ENCODE results near the gene CAP2. TPM values are rescaled to one million over a fixed set of nuclear protein-coding genes. Genes with fewer than 3 reads are reported as not detected.

Gene CAP2
- total and polyA plus RNA-seq, 9 of the 15 experiments (the other 6 are each of a cell fraction or from before 2014, with no cell fraction given) = not detected

DNA sequence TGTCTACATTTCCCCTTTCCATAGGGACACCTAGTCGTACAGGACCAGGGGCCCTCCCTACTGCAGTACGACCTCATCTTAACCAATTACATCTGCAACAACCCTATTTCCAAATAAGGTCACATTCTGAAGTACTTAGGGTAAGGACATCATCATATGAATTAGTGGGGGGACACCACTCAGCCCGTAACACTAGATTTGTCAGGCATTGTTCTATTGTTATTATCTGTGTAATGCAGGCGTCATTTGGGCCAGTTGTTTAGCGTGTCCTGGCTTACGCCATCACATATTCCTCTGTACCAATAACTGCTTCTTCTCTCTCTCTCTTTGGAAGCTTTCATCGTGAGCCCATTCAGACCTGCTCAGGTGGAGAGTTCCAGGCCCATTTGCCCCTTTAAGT, 89.3 kb downstream of the CAP2 start:
- in situ Hi-C loops (cut with MboI) = no loop called here
- TF ChIP-seq CHD4 (IDR thresholded peaks at IDR 0.05; ENCODE audit: insufficient read depth, insufficient replicate concordance, low read depth, low read length, poor library complexity, severe bottlenecking) (no peak), RB1 (IDR thresholded peaks at IDR 0.05; ENCODE audit: low read depth) (no peak)
- CTCF ChIA-PET (ENCODE audit: low intra/inter-chr PET ratio) = no interaction called here

DNA sequence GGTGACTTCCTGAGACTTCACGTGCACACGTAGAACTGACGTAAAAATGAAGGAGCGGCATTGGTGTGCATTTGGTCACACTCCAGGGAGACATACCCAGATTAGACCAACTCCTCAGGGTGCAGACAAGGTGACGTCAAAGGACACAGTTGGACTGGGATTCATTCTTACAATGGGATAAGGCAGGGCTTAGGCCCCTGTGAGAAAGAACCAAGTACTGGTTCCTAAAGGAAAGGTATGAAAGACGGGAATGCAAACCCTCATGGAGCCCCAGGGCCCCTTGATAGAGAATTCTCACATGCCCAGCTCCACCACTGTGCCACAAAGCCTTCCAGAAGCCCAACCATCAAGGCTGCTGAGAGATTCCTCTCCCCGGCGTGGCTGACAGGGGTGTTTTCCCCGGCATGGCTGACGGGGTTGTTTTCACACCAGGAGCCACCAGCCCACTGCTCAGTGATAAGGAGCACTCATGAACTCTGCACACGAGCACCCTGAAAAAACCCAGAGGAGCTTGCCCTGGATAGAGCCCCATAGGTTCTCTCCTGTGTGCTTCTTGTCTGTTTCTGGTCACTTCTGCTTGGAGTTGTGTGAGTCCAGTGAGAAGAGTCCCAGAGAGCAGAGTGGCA, 90.1 kb downstream of the CAP2 start:
- H4K20me1 ChIP-seq (replicated peaks; ENCODE audit: control insufficient read depth, insufficient read depth, low read length) = no peaks in the 10 kb centered on the region; the same call in 1 of the 2 replicates
- under 1% methylated on average over 11 of the region's 11 CpGs for WGBS (ENCODE audit: insufficient coverage, low coverage, missing lambda C conversion rate)
- H3K27ac ChIP-seq (ENCODE audit: extremely low read depth, low read depth, low read length) = no peak overlapping the region
- FAIRE-seq = no peak
- intact Hi-C loops (cut with micrococcal nuclease) = no loop called here
- no peaks in the 10 kb centered on the region for H3K79me2 ChIP-seq (ENCODE audit: control insufficient read depth, insufficient read depth, low read length)
- H2AFZ ChIP-seq (ENCODE audit: low read depth, low read length) = no peak overlapping the region
- POLR2A ChIA-PET = interaction anchor here (1.0 to 1.5 kb wide), 2 partner anchors 9 to 11 kb away, joined by 3 read pairs; no protein-coding TSS in a partner anchor
- no TSS peak for BruUV-seq (replicated peaks)
- no peak for DNase-seq (ENCODE audit: extremely low read depth in 1 of 4, low spot score in 3 of 4)
- no peak; the same call in 2 of the 3 replicates for ATAC-seq
- H3K4me3 ChIP-seq = no peak overlapping the region
- CTCF ChIA-PET (ENCODE audit: low intra/inter-chr PET ratio) = no interaction called here
- H3K4me2 ChIP-seq (ENCODE audit: insufficient read depth, low read length) = no peak overlapping the region
- H3K9me1 ChIP-seq (ENCODE audit: control insufficient read depth, insufficient read depth, low read length) = no peaks in the 10 kb centered on the region
- peaks cover 30 to 42% of the 10 kb centered on the region in 2 experiments; a peak in 4 of 5 replicates for H3K27me3 ChIP-seq (ENCODE audit: control insufficient read depth in 2 of 2, insufficient read depth in 2 of 2, low read length in 2 of 2)
- no peak overlapping the region for H3K9ac ChIP-seq (ENCODE audit: insufficient read depth in 1 of 2, low read depth in 2 of 2, low read length in 2 of 2)
- H3K36me3 ChIP-seq (ENCODE audit: control insufficient read depth, insufficient read depth, low read length) = no peaks in the 10 kb centered on the region
- H3K4me1 ChIP-seq (replicated peaks in 1 of 2; ENCODE audit: control insufficient read depth in 2 of 2, insufficient read depth in 2 of 2, low read length in 2 of 2) = no peaks in the 10 kb centered on the region
- H3K9me3 ChIP-seq (replicated peaks; ENCODE audit: control insufficient read depth, insufficient read depth, low read depth, low read length) = no peaks in the 10 kb centered on the region
- in situ Hi-C loops (cut with MboI) = no loop called here
- TF ChIP-seq KAT7 (CRISPR knock-in tag; IDR thresholded peaks at IDR 0.05; ENCODE audit: borderline replicate concordance) (no peak), ZNF668 (CRISPR knock-in tag; IDR thresholded peaks at IDR 0.05) (no peak), SIN3B (IDR thresholded peaks at IDR 0.05; ENCODE audit: low read depth) (no peak), TAF7 (tag; IDR thresholded peaks at IDR 0.05) (no peak), POLR2A (conservative IDR thresholded peaks at IDR 0.05) (no peak), MXI1 (IDR thresholded peaks at IDR 0.05; ENCODE audit: low read depth, low read length) (no peak), ZNF79 (CRISPR knock-in tag; IDR thresholded peaks at IDR 0.05; ENCODE audit: low read depth) (no peak)
- TF ChIP-seq, protein P1, sequence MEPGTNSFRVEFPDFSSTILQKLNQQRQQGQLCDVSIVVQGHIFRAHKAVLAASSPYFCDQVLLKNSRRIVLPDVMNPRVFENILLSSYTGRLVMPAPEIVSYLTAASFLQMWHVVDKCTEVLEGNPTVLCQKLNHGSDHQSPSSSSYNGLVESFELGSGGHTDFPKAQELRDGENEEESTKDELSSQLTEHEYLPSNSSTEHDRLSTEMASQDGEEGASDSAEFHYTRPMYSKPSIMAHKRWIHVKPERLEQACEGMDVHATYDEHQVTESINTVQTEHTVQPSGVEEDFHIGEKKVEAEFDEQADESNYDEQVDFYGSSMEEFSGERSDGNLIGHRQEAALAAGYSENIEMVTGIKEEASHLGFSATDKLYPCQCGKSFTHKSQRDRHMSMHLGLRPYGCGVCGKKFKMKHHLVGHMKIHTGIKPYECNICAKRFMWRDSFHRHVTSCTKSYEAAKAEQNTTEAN (CRISPR knock-in tag; IDR thresholded peaks at IDR 0.05) = no peak
- TF ChIP-seq, protein P2, sequence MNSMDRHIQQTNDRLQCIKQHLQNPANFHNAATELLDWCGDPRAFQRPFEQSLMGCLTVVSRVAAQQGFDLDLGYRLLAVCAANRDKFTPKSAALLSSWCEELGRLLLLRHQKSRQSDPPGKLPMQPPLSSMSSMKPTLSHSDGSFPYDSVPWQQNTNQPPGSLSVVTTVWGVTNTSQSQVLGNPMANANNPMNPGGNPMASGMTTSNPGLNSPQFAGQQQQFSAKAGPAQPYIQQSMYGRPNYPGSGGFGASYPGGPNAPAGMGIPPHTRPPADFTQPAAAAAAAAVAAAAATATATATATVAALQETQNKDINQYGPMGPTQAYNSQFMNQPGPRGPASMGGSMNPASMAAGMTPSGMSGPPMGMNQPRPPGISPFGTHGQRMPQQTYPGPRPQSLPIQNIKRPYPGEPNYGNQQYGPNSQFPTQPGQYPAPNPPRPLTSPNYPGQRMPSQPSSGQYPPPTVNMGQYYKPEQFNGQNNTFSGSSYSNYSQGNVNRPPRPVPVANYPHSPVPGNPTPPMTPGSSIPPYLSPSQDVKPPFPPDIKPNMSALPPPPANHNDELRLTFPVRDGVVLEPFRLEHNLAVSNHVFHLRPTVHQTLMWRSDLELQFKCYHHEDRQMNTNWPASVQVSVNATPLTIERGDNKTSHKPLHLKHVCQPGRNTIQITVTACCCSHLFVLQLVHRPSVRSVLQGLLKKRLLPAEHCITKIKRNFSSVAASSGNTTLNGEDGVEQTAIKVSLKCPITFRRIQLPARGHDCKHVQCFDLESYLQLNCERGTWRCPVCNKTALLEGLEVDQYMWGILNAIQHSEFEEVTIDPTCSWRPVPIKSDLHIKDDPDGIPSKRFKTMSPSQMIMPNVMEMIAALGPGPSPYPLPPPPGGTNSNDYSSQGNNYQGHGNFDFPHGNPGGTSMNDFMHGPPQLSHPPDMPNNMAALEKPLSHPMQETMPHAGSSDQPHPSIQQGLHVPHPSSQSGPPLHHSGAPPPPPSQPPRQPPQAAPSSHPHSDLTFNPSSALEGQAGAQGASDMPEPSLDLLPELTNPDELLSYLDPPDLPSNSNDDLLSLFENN (IDR thresholded peaks at IDR 0.05; ENCODE audit: low read depth in 2 of 2, low read length in 2 of 2) = no peak

More for the DNA sequence above, 89.3 kb downstream of the CAP2 start:
- Histone ChIP-seq H3K36me3 (ENCODE audit: control insufficient read depth, insufficient read depth, low read length) (no peaks in the 10 kb centered on the region), H2AFZ (ENCODE audit: low read depth, low read length) (no peak overlapping the region), H3K79me2 (ENCODE audit: control insufficient read depth, insufficient read depth, low read length) (no peaks in the 10 kb centered on the region), H3K27me3 (ENCODE audit: control insufficient read depth in 2 of 2, insufficient read depth in 2 of 2, low read length in 2 of 2) (peaks cover 28 to 35% of the 10 kb centered on the region in 2 experiments; a peak in 4 of 5 replicates), H3K9ac (ENCODE audit: insufficient read depth in 1 of 2, low read depth in 2 of 2, low read length in 2 of 2) (no peak overlapping the region), H3K9me1 (ENCODE audit: control insufficient read depth, insufficient read depth, low read length) (no peaks in the 10 kb centered on the region), H4K20me1 (replicated peaks; ENCODE audit: control insufficient read depth, insufficient read depth, low read length) (no peaks in the 10 kb centered on the region; the same call in 1 of the 2 replicates), H3K27ac (ENCODE audit: extremely low read depth, low read depth, low read length) (no peak overlapping the region), H3K4me2 (ENCODE audit: insufficient read depth, low read length) (no peak overlapping the region), H3K4me3 (no peak overlapping the region), H3K4me1 (replicated peaks in 1 of 2; ENCODE audit: control insufficient read depth in 2 of 2, insufficient read depth in 2 of 2, low read length in 2 of 2) (no peaks in the 10 kb centered on the region), H3K9me3 (replicated peaks; ENCODE audit: control insufficient read depth, insufficient read depth, low read depth, low read length) (no peaks in the 10 kb centered on the region)
- intact Hi-C loops (cut with micrococcal nuclease) = no loop called here
- no peak for DNase-seq (ENCODE audit: extremely low read depth in 1 of 4, low spot score in 3 of 4)
- POLR2A ChIA-PET = no interaction called here
- no peak for FAIRE-seq
- ATAC-seq = no peak; the same call in 1 of the 3 replicates
- WGBS (ENCODE audit: insufficient coverage, low coverage, missing lambda C conversion rate) = under 1% methylated on average over 7 of the region's 7 CpGs
- no TSS peak for BruUV-seq (replicated peaks)
